Measurements from ENCODE around the gene STAG1. TPM values are rescaled to one million over a fixed set of nuclear protein-coding genes. Genes with fewer than 3 reads are reported as not detected.
"Not testable (repeated sequence)": the region's sequence is repeated elsewhere in the genome, so short reads cannot be mapped to it uniquely, and the experiment has no call there.

STAG1 gene
- total RNA-seq, 2 donors from 2014 or later: 26.2 to 28.3 TPM

DNA sequence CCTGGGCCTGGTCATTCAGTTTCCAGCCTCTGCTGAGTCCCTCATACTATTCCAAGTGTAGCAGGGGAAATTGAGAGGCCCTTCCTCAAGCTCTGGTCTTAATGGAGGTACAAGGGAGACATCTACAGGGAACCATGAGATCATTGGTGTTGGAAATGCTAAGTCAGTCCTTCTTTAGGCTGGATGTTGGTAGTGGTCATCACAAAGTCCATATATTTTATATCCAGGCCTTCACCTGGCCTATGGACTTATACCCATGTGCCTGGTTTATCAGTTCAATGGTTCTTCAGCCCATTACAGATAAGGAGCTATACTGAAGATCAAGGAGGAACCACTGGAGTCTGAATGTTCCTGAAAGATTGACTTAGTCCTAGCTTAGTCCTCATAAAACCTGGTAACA lies 135.0 kb downstream of the STAG1 start:
- no peak for DNase-seq
- Histone ChIP-seq H3K27ac (no peak overlapping the region), H3K4me1 (peaks cover 4% of the 10 kb centered on the region), H3K9me3 (no peaks in the 10 kb centered on the region), H3K27me3 (no peaks in the 10 kb centered on the region), H3K4me3 (no peak overlapping the region), H3K36me3 (replicated peaks in 1 of 2; ENCODE audit: insufficient read depth in 1 of 2, low read depth in 2 of 2) (no peaks in the 10 kb centered on the region)
- intact Hi-C loops (cut with DNase I): no loop called here
- no peak for ATAC-seq
- TF ChIP-seq, protein P1, sequence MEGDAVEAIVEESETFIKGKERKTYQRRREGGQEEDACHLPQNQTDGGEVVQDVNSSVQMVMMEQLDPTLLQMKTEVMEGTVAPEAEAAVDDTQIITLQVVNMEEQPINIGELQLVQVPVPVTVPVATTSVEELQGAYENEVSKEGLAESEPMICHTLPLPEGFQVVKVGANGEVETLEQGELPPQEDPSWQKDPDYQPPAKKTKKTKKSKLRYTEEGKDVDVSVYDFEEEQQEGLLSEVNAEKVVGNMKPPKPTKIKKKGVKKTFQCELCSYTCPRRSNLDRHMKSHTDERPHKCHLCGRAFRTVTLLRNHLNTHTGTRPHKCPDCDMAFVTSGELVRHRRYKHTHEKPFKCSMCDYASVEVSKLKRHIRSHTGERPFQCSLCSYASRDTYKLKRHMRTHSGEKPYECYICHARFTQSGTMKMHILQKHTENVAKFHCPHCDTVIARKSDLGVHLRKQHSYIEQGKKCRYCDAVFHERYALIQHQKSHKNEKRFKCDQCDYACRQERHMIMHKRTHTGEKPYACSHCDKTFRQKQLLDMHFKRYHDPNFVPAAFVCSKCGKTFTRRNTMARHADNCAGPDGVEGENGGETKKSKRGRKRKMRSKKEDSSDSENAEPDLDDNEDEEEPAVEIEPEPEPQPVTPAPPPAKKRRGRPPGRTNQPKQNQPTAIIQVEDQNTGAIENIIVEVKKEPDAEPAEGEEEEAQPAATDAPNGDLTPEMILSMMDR (IDR thresholded peaks at IDR 0.05): no peak
- no peak for TF ChIP-seq POLR2A (IDR thresholded peaks at IDR 0.05)

DNA sequence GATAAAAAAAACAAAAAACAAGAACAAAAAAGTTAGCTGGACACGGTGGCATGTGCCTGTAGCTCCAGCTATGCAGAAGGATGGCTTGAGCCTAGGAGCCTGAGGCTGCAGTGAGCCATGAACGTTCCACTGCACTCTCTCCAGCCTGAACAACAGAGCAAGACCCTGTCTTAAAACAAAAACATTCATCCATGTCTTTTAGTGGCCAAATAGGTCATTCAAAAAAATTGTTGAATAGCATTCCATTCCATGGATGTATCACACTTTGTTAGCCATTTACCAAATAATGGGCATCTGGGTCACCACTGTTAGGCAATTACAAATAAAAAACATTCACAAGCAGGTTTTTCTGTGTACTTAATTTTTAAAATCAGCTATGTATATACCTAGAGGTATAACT lies 139.7 kb downstream of the STAG1 start:
- no peak for DNase-seq
- H3K27me3 ChIP-seq: no peaks in the 10 kb centered on the region
- H3K27ac ChIP-seq: no peak overlapping the region
- peaks cover 4% of the 10 kb centered on the region for H3K4me1 ChIP-seq
- H3K9me3 ChIP-seq: no peaks in the 10 kb centered on the region
- H3K4me3 ChIP-seq: no peak overlapping the region
- no peak for TF ChIP-seq POLR2A (IDR thresholded peaks at IDR 0.05)
- TF ChIP-seq, protein P1 (IDR thresholded peaks at IDR 0.05): no peak
- ATAC-seq: no peak
- WGBS, 2 donors: 93 to 98% methylated on average over 2 of the region's 2 CpGs
- intact Hi-C loops (cut with DNase I): no loop called here
- no peaks in the 10 kb centered on the region for H3K36me3 ChIP-seq (replicated peaks in 1 of 2; ENCODE audit: insufficient read depth in 1 of 2, low read depth in 2 of 2)

DNA sequence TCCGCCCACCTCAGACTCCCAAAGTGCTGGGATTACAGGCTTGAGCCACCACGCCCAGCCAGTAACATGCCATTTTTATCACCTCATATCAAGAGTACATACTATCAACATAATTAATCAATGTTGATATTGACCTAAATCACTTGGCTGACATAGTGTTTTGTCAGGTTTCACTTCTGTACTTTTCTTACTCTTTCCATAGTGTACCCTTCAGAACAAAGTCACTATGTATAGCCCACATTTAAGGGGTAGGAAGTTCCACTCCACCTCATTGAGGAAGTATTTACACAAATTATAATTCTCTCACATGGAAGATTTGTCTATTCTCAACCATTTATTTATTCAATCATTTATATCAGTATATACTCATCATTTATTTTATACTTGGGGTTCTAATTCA lies 145.2 kb downstream of the STAG1 start:
- ATAC-seq (no peak), DNase-seq (no peak)
- Histone ChIP-seq H3K4me3 (no peak overlapping the region), H3K4me1 (no peaks in the 10 kb centered on the region), H3K36me3 (replicated peaks in 1 of 2; ENCODE audit: insufficient read depth in 1 of 2, low read depth in 2 of 2) (no peaks in the 10 kb centered on the region), H3K27me3 (no peaks in the 10 kb centered on the region), H3K27ac (no peak overlapping the region), H3K9me3 (no peaks in the 10 kb centered on the region)
- TF ChIP-seq POLR2A (IDR thresholded peaks at IDR 0.05): no peak
- TF ChIP-seq, protein P1 (IDR thresholded peaks at IDR 0.05): no peak
- WGBS, 2 donors: 97% methylated on average over 2 of the region's 2 CpGs
- intact Hi-C loops (cut with DNase I): no loop called here

DNA sequence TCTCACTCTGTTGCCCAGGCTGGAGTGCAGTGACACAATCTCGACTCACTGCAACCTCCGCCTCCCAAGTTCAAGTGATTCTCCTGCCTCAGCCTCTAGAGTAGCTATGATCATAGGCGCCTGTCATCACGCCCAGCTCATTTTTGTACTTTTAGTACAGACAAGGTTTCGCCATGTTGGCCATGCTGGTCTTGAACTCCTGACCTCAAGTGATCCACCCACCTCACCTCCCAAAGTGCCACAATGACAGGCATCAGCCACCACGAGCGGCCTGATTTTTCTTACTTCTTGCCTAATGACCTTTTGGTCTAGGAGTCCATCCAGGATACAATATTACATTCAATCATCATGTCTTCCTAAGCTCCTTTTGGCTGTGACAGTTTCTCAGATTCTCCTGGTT lies 146.0 kb downstream of the STAG1 start:
- DNase-seq: not testable (repeated sequence)

DNA sequence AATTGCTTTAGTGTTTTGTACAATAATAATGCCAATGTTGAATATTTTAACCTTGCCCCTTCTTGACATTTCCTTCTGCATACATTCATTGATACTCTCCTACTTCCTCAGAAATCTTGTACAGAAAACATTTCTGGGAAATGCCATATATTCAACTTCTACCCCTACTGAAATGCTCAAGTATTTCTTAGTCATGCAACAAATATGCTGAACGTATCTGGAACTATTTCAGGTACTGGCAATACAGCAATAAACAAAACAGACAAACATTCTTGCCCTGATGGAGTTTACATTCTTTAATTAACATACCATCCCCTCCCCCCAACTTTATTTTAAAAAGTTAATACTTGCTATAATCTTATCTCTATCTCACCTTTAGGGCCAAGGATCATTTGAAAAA lies 147.2 kb downstream of the STAG1 start:
- DNase-seq (no peak), ATAC-seq (no peak)
- Histone ChIP-seq H3K4me1 (no peaks in the 10 kb centered on the region), H3K4me3 (no peak overlapping the region), H3K27ac (no peak overlapping the region), H3K9me3 (no peaks in the 10 kb centered on the region), H3K27me3 (no peaks in the 10 kb centered on the region), H3K36me3 (replicated peaks in 1 of 2; ENCODE audit: insufficient read depth in 1 of 2, low read depth in 2 of 2) (no peaks in the 10 kb centered on the region)
- WGBS, 2 donors: 74 to 84% methylated on average over 1 of the region's 1 CpG
- TF ChIP-seq, protein P1 (IDR thresholded peaks at IDR 0.05): no peak
- no peak for TF ChIP-seq POLR2A (IDR thresholded peaks at IDR 0.05)
- intact Hi-C loops (cut with DNase I): no loop called here

More for the DNA sequence above, 146.0 kb downstream of the STAG1 start:
- intact Hi-C loops (cut with DNase I); ATAC-seq; H3K27ac ChIP-seq; H3K4me3 ChIP-seq; H3K36me3 ChIP-seq (replicated peaks in 1 of 2; ENCODE audit: insufficient read depth in 1 of 2, low read depth in 2 of 2); H3K27me3 ChIP-seq; H3K9me3 ChIP-seq; H3K4me1 ChIP-seq: not testable (repeated sequence)
- WGBS, 2 donors: 96 to 98% methylated on average over 7 of the region's 7 CpGs

Data from body of pancreas (tissue), 4 donors.